ENCODE data around the gene COL23A1. TPM values are rescaled to one million over a fixed set of nuclear protein-coding genes. Genes with fewer than 3 reads are reported as not detected.

The COL23A1 gene
- total RNA-seq, 4 donors from 2014 or later = 0.44 to 0.65 (median 0.57) TPM; not detected in 1

- TF ChIP-seq, protein P1, sequence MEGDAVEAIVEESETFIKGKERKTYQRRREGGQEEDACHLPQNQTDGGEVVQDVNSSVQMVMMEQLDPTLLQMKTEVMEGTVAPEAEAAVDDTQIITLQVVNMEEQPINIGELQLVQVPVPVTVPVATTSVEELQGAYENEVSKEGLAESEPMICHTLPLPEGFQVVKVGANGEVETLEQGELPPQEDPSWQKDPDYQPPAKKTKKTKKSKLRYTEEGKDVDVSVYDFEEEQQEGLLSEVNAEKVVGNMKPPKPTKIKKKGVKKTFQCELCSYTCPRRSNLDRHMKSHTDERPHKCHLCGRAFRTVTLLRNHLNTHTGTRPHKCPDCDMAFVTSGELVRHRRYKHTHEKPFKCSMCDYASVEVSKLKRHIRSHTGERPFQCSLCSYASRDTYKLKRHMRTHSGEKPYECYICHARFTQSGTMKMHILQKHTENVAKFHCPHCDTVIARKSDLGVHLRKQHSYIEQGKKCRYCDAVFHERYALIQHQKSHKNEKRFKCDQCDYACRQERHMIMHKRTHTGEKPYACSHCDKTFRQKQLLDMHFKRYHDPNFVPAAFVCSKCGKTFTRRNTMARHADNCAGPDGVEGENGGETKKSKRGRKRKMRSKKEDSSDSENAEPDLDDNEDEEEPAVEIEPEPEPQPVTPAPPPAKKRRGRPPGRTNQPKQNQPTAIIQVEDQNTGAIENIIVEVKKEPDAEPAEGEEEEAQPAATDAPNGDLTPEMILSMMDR (IDR thresholded peaks at IDR 0.05; ENCODE audit: low read depth) = no peak
These were observed 211.4 kb downstream of the COL23A1 start for GRCh38 chr5:178378527-178379484.

- TF ChIP-seq, protein P1 (IDR thresholded peaks at IDR 0.05; ENCODE audit: low read depth) = no peak
These were observed 212.5 kb downstream of the COL23A1 start for GRCh38 chr5:178377583-178378270.

- TF ChIP-seq, protein P1 (IDR thresholded peaks at IDR 0.05; ENCODE audit: low read depth) = no peak
These were observed 213.1 kb downstream of the COL23A1 start for GRCh38 chr5:178376921-178377582.

DNA sequence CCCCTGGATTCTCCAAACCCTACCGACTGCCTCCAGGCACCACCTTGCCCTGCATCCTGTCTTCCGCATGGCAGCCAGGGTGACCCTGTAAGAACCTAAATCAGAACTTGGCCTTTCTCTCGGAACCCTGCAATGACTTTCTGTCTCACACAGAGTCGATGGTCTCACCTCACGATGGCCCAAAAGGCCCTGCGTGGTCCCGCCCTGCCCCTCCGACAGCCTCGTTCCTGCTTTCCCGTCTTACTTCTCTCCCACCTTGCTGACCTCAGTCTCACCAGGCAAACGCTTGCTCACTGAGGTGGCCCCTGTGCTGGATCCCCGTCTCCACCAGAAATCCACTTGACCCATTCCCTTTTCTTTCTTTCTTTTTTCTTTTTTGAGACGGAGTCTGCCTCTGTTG lies 214.8 kb downstream of the COL23A1 start:
- TF ChIP-seq, protein P1 (IDR thresholded peaks at IDR 0.05; ENCODE audit: low read depth) = no peak

GRCh38 chr5:178373711-178374110 lies 216.5 kb downstream of the COL23A1 start:
- TF ChIP-seq, protein P1 (IDR thresholded peaks at IDR 0.05; ENCODE audit: low read depth) = no peak

DNA sequence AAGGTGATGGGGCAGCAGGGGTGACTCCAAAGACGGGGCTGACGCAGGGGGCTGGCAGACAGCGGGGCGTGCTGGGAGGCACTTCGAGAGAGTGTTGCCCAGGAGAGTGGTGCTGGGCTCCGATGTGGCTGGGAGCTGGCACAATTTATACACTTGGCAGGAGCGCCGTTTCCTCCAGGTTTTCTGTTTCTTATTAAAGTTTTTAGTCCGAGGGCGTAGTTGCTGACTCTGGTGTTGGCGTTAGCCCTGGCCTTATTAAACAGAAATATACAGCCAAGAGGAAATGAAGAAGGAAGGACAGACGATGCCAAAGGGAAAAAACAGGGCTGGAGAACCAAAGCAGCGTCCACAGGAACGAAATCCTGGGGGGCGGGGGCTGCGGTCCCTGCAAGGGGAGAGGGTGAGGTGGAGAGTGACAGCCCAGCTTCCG lies 218.0 kb downstream of the COL23A1 start:
- TF ChIP-seq, protein P1 (IDR thresholded peaks at IDR 0.05; ENCODE audit: low read depth) = no peak
